T47D (cell line): ENCODE measurements around the gene FAR2.

ENCODE experiments used
- DNase-seq, 2 experiments: peaks; one replicate each; pipeline versions ENCODE4 v3.0.0 to v3.0.0-alpha.2; 2011 to 2012; ENCODE audit warnings: low read depth in 1 of 2, low spot score in 1 of 2
- JUND ChIP-seq: IDR thresholded peaks from 2 replicates; pipeline ENCODE4 v1.6.1; 2012; ENCODE audit warnings: low read depth
- in situ Hi-C: cut with HindIII; loops from 2 replicates; pipeline ENCODE4 v1.10.0; 2016; ENCODE audit warnings: low sequenced_read_pairs, low pct_unique_long_range_greater_than_20kb

Gene FAR2

GRCh38 chr12:29191267-29191850 is 42.3 kb downstream of the FAR2 start:
- no peak for DNase-seq
- in situ Hi-C loops: no loop called here
- TF ChIP-seq JUND: no peak

GRCh38 chr12:29198901-29199300 is 49.8 kb downstream of the FAR2 start:
- in situ Hi-C loops: no loop called here
- DNase-seq: no peak
- TF ChIP-seq JUND: no peak

GRCh38 chr12:29200586-29200985 is 51.5 kb downstream of the FAR2 start:
- DNase-seq: no peak
- in situ Hi-C loops: no loop called here
- TF ChIP-seq JUND: no peak

GRCh38 chr12:29201296-29201695 is 52.2 kb downstream of the FAR2 start:
- DNase-seq: no peak
- in situ Hi-C loops: no loop called here
- TF ChIP-seq JUND: no peak

- TF ChIP-seq JUND: no peak
- DNase-seq: no peak
- in situ Hi-C loops: no loop called here
Observed at GRCh38 chr12:29201746-29202145, 52.7 kb downstream of the FAR2 start.

- in situ Hi-C loops: no loop called here
- no peak for DNase-seq
- no peak for TF ChIP-seq JUND
Observed at GRCh38 chr12:29204521-29204920, 55.4 kb downstream of the FAR2 start.

- no peak for DNase-seq
- in situ Hi-C loops: no loop called here
- TF ChIP-seq JUND: no peak
Observed at GRCh38 chr12:29207120-29207519, 58.0 kb downstream of the FAR2 start.

GRCh38 chr12:29208060-29208459 is 59.0 kb downstream of the FAR2 start:
- in situ Hi-C loops: no loop called here
- TF ChIP-seq JUND: no peak
- DNase-seq: no peak

GRCh38 chr12:29208936-29209701 is 60.0 kb downstream of the FAR2 start:
- no peak for TF ChIP-seq JUND
- in situ Hi-C loops: no loop called here
- no peak for DNase-seq

GRCh38 chr12:29211696-29212095 is 62.6 kb downstream of the FAR2 start:
- TF ChIP-seq JUND: no peak
- no peak for DNase-seq
- in situ Hi-C loops: no loop called here

- DNase-seq: no peak
- in situ Hi-C loops: no loop called here
- TF ChIP-seq JUND: no peak
Observed at GRCh38 chr12:29212682-29213403, 63.8 kb downstream of the FAR2 start.

- in situ Hi-C loops: no loop called here
- DNase-seq: no peak
- no peak for TF ChIP-seq JUND
Observed at GRCh38 chr12:29216266-29216665, 67.2 kb downstream of the FAR2 start.

- TF ChIP-seq JUND: no peak
- DNase-seq: no peak
- in situ Hi-C loops: no loop called here
Observed at GRCh38 chr12:29216797-29217575, 67.9 kb downstream of the FAR2 start.
